Epithelial cell of esophagus (primary cell): ENCODE results near the gene HTT.
A peak's percentile ranks its signal among the peaks of the same experiment; 100 is the strongest.

ENCODE experiments used
- DNase-seq: peaks from one replicate; pipeline ENCODE4 v3.0.0; 2010; ENCODE audit warnings: low read depth
- H3K4me3 ChIP-seq: 2 replicates; pipeline ENCODE4 v1.5.1; 2011; ENCODE audit warnings: mild to moderate bottlenecking, low read length, control low read depth
- CTCF ChIP-seq: IDR thresholded peaks from 2 replicates; pipeline ENCODE4 v1.5.1; 2011; ENCODE audit warnings: low read depth, mild to moderate bottlenecking, low read length, control low read depth, inconsistent platforms; ENCODE audit not compliant: insufficient read depth; ENCODE audit errors: missing control alignments

Gene HTT

GRCh38 chr4:3121110-3121509, 46.6 kb downstream of the HTT start:
- DNase-seq: no peak
- H3K4me3 ChIP-seq: no peak overlapping the region
- no peak for TF ChIP-seq CTCF

- no peak for TF ChIP-seq CTCF
- DNase-seq: no peak
- H3K4me3 ChIP-seq: no peak overlapping the region
Measured at GRCh38 chr4:3121596-3121995, 47.1 kb downstream of the HTT start.

GRCh38 chr4:3122081-3122563, 47.6 kb downstream of the HTT start:
- TF ChIP-seq CTCF: no peak
- no peak overlapping the region for H3K4me3 ChIP-seq
- no peak for DNase-seq

- TF ChIP-seq CTCF: no peak
- peak; percentile 34 for DNase-seq
- H3K4me3 ChIP-seq: no peak overlapping the region
Measured at GRCh38 chr4:3123181-3123671, 48.7 kb downstream of the HTT start.

GRCh38 chr4:3124070-3124767, 49.7 kb downstream of the HTT start:
- no peak for DNase-seq
- no peak overlapping the region for H3K4me3 ChIP-seq
- TF ChIP-seq CTCF: no peak

GRCh38 chr4:3127112-3127511, 52.6 kb downstream of the HTT start:
- no peak overlapping the region for H3K4me3 ChIP-seq
- no peak for DNase-seq
- TF ChIP-seq CTCF: no peak

GRCh38 chr4:3128058-3128457, 53.6 kb downstream of the HTT start:
- no peak overlapping the region for H3K4me3 ChIP-seq
- no peak for TF ChIP-seq CTCF
- DNase-seq: no peak
